Measurements from ENCODE around the gene ZNF860.
"Not testable (repeated sequence)": the region's sequence is repeated elsewhere in the genome, so short reads cannot be mapped to it uniquely, and the experiment has no call there.

ZNF860 gene

GRCh38 chr3:32000877-32001276, 19.3 kb downstream of the ZNF860 start:
- H3K36me3 Mint-ChIP-seq: peaks cover 34% of the 10 kb centered on the region
- H3K27ac Mint-ChIP-seq: peak overlapping the region; percentile 95
- no peak for ATAC-seq
- no peak overlapping the region for H3K4me3 Mint-ChIP-seq
- no peaks in the 10 kb centered on the region for H3K27me3 Mint-ChIP-seq
- H3K9me3 Mint-ChIP-seq: no peaks in the 10 kb centered on the region
- H3K4me1 Mint-ChIP-seq: peaks cover 68% of the 10 kb centered on the region

DNA sequence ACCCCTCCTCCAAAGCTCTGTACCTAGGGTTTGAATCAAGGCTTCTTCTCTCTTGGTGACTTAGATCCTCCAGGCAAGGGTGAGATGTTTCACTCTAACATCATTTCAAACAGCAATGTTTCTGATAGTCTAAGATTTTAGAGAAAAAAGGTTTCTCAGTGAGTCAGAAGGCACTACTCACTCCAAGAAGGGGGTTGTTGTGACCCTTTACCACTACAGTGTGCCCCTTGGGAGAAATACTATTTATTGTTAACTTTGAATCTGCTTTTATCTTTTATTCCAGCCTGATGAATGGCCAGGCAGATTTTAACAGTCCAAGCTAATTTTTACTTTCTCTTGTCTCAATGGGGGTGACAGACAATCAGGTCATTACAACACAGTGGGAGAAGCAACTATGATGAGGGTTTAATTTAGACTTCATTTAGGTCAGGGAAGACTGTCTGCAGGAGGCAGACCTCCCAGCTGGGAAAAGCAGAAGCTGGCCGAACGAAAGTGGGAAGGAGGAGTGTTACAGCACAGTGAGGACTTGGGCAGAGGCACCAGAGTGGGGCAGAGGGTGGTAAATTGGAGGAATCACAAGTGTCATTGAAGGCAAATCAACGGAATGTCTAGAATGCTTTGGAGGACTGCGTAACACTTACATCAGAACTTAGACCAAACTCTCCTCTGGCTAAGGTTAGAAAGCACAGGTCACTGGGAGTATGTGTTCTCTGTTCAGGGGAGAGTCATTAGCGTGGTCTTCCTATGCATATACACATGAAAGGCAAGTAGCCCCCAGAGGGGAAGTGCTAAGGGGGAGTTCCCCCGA, 21.2 kb downstream of the ZNF860 start:
- peaks cover 9% of the 10 kb centered on the region for H3K9me3 Mint-ChIP-seq
- H3K27me3 Mint-ChIP-seq: no peaks in the 10 kb centered on the region
- peak overlapping the region; percentile 71 for H3K27ac Mint-ChIP-seq
- H3K4me1 Mint-ChIP-seq: peaks cover 66% of the 10 kb centered on the region
- ATAC-seq: no peak
- H3K4me3 Mint-ChIP-seq: no peak overlapping the region
- H3K36me3 Mint-ChIP-seq: peaks cover 41% of the 10 kb centered on the region

- Mint-ChIP-seq H3K4me3 (no peak overlapping the region), H3K4me1 (peaks cover 64% of the 10 kb centered on the region), H3K27ac (peak overlapping the region; percentile 71), H3K9me3 (peaks cover 9% of the 10 kb centered on the region), H3K36me3 (peaks cover 39% of the 10 kb centered on the region), H3K27me3 (no peaks in the 10 kb centered on the region)
- ATAC-seq: no peak
Observed at GRCh38 chr3:32003380-32003779, 21.8 kb downstream of the ZNF860 start.

GRCh38 chr3:32004113-32004765, 22.7 kb downstream of the ZNF860 start:
- Mint-ChIP-seq H3K9me3 (peaks cover 9% of the 10 kb centered on the region), H3K4me3 (no peak overlapping the region), H3K27me3 (no peaks in the 10 kb centered on the region), H3K4me1 (peaks cover 55% of the 10 kb centered on the region), H3K36me3 (peaks cover 35% of the 10 kb centered on the region), H3K27ac (peak overlapping the region; percentile 71)
- ATAC-seq: no peak

GRCh38 chr3:32009101-32009500, 27.6 kb downstream of the ZNF860 start:
- no peak overlapping the region for H3K27ac Mint-ChIP-seq
- no peak overlapping the region for H3K4me3 Mint-ChIP-seq
- peaks cover 21% of the 10 kb centered on the region for H3K9me3 Mint-ChIP-seq
- peaks cover 25% of the 10 kb centered on the region for H3K4me1 Mint-ChIP-seq
- ATAC-seq: no peak
- peaks cover 36% of the 10 kb centered on the region for H3K36me3 Mint-ChIP-seq
- H3K27me3 Mint-ChIP-seq: no peaks in the 10 kb centered on the region

DNA sequence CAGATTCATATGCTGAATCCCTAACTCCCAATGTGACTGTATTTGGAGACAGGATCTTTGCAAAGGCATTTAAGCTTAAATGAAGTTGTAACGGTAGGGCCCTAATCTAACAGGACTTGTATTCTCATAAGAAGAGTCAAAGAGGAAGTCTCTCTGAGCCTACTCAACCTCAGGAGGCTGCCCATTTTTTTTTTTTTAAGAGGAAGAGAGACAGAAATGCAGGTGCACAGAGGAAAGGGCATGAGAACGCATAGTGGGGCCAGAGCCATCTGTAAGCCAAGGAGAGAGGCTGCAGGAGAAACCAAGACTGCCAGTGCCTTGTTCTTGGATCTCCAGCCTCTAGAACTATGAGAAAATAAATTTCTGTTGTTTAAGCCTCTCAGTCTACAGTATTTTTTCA, 28.4 kb downstream of the ZNF860 start:
- peak; percentile 95 for ATAC-seq
- H3K36me3 Mint-ChIP-seq: peaks cover 31% of the 10 kb centered on the region
- H3K4me1 Mint-ChIP-seq: peaks cover 20% of the 10 kb centered on the region
- H3K4me3 Mint-ChIP-seq: peak overlapping the region; percentile 3
- peaks cover 21% of the 10 kb centered on the region for H3K9me3 Mint-ChIP-seq
- no peaks in the 10 kb centered on the region for H3K27me3 Mint-ChIP-seq
- peak overlapping the region; percentile 71 for H3K27ac Mint-ChIP-seq

DNA sequence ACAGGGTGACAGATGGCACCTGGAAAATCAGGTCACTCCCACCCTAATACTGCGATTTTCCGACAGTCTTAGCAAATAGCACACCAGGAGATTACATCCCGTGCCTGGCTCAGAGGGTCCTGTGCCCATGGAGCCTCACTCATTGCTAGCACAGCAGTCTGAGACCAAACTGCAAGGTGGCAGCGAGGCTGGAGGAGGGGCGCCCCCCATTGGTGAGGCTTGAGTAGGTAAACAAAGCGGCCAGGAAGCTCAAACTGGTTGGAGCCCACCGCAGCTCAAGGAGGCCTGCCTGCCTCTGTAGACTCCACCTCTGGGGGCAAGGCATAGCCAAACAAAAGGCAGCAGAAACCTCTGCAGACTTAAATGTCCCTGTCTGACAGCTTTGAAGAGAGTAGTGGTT, 29.1 kb downstream of the ZNF860 start:
- Mint-ChIP-seq H3K36me3 (peaks cover 25% of the 10 kb centered on the region), H3K4me1 (peaks cover 14% of the 10 kb centered on the region), H3K9me3 (peaks cover 21% of the 10 kb centered on the region)
- ATAC-seq, H3K27me3 Mint-ChIP-seq, H3K27ac Mint-ChIP-seq, H3K4me3 Mint-ChIP-seq: not testable (repeated sequence)

DNA sequence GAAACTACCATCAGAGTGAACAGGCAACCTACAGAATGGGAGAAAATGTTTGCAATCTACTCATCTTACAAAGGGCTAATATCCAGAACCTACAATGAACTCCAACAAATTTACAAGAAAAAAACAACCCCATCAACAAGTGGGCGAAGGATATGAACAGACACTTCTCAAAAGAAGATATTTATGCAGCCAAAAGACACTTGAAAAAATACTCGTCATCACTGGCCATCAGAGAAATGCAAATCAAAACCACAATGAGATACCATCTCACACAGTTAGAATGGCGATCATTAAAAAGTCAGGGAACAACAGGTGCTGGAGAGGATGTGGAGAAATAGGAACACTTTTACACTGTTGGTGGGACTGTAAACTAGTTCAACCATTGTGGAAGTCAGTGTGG, 34.1 kb downstream of the ZNF860 start:
- H3K27me3 Mint-ChIP-seq, H3K27ac Mint-ChIP-seq, H3K9me3 Mint-ChIP-seq, H3K4me3 Mint-ChIP-seq, H3K36me3 Mint-ChIP-seq, ATAC-seq: not testable (repeated sequence)
- peaks cover 13% of the 10 kb centered on the region for H3K4me1 Mint-ChIP-seq

DNA sequence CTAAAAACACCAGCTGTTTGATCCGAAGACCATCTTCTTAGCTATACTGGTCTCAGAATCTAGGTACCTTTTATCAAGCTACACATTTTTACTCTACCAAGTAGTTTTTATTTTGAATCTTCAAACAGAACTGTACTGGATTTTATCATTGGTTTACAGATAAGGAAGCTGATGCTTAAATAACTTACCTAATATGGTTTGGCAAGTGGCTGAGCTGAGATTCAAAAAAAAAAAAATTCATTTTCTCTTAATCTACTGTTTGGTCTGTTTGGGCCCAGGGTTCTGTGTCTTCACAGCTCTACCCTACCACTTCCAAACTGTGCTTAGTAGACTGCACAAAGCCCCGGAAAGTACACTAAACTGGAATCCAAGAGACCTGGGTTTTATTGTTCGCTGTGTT, 35.7 kb downstream of the ZNF860 start:
- ATAC-seq: no peak
- H3K27ac Mint-ChIP-seq: no peak overlapping the region
- peaks cover 8% of the 10 kb centered on the region for H3K9me3 Mint-ChIP-seq

DNA sequence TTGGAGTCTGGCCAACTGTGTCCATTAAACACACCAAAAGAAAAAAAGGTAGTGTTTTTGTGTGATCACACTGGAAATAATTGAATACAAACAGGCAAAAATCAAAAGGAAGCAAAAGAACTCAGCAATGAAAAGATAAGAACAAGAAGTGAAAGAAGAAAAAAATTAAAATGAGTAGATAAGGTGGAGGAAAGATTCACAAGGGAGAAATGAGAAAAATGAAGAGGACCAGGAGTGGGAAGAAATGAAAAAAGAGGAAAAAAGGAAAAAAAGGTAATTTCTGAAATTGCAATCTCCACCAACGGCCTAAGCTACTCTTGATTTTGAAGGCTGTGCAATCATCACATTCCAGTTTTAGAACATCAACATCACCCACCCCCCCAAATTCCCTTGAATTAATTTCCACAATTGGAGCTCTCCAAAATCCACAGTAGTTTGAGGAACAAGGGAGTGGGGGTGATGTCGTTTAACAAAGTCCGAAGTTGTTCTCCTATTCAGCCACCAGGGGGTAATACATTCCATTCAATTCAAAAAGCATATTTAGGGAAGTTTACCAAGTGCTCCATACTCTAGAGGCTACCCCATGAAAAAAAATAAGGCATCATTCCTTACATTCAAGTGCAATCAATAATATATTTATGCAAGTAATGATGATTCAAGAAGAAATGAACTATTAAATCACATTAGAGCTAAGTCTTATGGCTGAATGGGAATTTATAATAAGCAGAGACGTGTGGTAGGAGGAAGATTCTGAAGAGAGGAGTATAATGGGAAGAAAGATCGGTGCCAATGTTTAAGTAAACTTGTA, 37.4 kb downstream of the ZNF860 start:
- Mint-ChIP-seq H3K4me3 (no peak overlapping the region), H3K4me1 (peaks cover 13% of the 10 kb centered on the region), H3K27ac (peak overlapping the region; percentile 41), H3K27me3 (no peaks in the 10 kb centered on the region), H3K9me3 (no peaks in the 10 kb centered on the region), H3K36me3 (no peaks in the 10 kb centered on the region)
- ATAC-seq: no peak

More for the DNA sequence above, 35.7 kb downstream of the ZNF860 start:
- Mint-ChIP-seq H3K4me3 (no peak overlapping the region), H3K27me3 (no peaks in the 10 kb centered on the region), H3K4me1 (peaks cover 13% of the 10 kb centered on the region), H3K36me3 (peaks cover 6% of the 10 kb centered on the region)

DNA sequence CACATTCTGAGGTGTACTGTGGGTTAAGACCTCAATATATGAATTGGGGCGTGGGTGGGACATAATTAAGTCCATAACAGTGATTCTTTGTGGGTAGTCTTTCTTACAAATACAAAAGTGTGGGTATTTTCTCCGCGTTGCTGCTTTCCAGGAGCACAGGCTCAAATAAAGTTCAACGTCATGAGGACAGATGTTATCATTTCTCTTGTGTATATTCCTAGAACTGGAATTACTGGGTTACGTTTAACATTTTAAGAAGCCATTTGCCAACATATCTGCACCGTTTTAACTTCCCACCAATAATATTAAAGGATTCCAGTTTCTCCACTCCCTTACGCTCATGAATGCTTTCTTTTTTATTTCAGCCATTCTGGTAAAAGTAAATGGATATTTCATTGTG, 39.6 kb downstream of the ZNF860 start:
- H3K9me3 Mint-ChIP-seq: no peaks in the 10 kb centered on the region
- H3K27ac Mint-ChIP-seq: no peak overlapping the region
- H3K27me3 Mint-ChIP-seq: no peaks in the 10 kb centered on the region
- H3K4me1 Mint-ChIP-seq: peaks cover 21% of the 10 kb centered on the region
- ATAC-seq: no peak
- no peak overlapping the region for H3K4me3 Mint-ChIP-seq
- no peaks in the 10 kb centered on the region for H3K36me3 Mint-ChIP-seq

DNA sequence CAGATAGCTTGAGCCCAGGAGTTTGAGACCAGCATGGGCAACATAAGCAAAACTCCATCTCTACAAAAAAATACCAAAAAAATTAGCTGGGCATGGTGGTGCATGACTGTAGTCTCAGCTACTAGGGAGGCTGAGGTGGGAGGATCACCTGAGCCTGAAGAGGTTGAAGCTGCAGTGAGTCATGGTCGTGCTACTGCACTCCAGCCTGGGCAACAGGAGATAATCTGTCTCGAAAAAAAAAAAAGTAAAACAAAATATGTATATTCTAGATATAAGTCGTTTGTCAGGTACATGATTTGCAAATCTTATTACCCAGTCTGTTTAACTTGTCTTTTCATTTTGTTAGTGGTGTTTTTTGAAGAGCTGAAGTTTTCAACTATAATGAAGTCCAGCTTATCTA, 40.2 kb downstream of the ZNF860 start:
- ATAC-seq: no peak
- no peak overlapping the region for H3K4me3 Mint-ChIP-seq
- H3K36me3 Mint-ChIP-seq: no peaks in the 10 kb centered on the region
- H3K27ac Mint-ChIP-seq: no peak overlapping the region
- no peaks in the 10 kb centered on the region for H3K9me3 Mint-ChIP-seq
- no peaks in the 10 kb centered on the region for H3K27me3 Mint-ChIP-seq
- peaks cover 27% of the 10 kb centered on the region for H3K4me1 Mint-ChIP-seq

DNA sequence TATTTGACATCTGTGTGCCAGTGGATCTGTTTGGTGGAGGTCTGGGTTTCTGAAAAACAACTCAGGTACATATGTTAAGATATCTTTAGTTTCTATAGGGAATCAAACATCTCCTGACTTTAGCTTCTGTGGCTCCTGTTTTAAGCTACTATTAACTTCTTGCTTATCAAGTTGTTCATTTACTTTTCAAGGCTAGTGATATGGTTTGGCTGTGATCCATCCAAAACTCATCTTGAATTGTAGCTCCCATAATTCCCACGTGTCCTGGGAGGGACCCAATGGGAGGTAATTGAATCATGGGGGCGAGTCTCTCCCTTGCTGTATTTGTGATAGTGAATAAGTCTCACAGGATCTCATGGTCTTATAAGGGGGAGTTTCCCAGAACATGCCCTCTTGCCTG, 41.4 kb downstream of the ZNF860 start:
- H3K4me3 Mint-ChIP-seq: no peak overlapping the region
- H3K27ac Mint-ChIP-seq: no peak overlapping the region
- no peaks in the 10 kb centered on the region for H3K27me3 Mint-ChIP-seq
- H3K36me3 Mint-ChIP-seq: no peaks in the 10 kb centered on the region
- no peaks in the 10 kb centered on the region for H3K9me3 Mint-ChIP-seq
- H3K4me1 Mint-ChIP-seq: peaks cover 33% of the 10 kb centered on the region
- no peak for ATAC-seq

DNA sequence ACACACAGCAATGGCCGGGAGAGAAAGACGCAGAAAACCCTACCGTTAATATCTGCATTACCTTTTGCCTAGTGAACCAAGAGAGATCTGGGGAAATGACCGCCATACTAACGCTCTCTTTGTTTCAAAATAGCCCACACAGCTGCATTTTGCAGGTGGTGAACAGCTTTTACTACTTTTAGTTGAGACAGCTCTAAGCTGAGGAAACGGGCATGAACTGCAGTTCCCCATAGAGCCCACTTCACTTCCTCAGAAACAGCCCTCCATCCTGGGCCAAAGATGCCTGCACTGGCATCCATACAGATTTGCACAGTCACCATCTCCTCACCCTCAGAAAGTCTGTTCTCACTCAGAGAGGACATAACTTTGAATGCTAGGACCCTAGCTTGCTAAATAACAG, 45.0 kb downstream of the ZNF860 start:
- H3K4me3 Mint-ChIP-seq: peak overlapping the region; percentile 36
- peaks cover 20% of the 10 kb centered on the region for H3K4me1 Mint-ChIP-seq
- no peaks in the 10 kb centered on the region for H3K27me3 Mint-ChIP-seq
- H3K27ac Mint-ChIP-seq: peak overlapping the region; percentile 80
- ATAC-seq: peak; percentile 83
- H3K36me3 Mint-ChIP-seq: no peaks in the 10 kb centered on the region
- no peaks in the 10 kb centered on the region for H3K9me3 Mint-ChIP-seq

GRCh38 chr3:32037932-32038267, 56.4 kb downstream of the ZNF860 start:
- peaks cover 8% of the 10 kb centered on the region for H3K4me1 Mint-ChIP-seq
- H3K4me3 Mint-ChIP-seq: no peak overlapping the region
- H3K36me3 Mint-ChIP-seq: peaks cover 6% of the 10 kb centered on the region
- H3K9me3 Mint-ChIP-seq: peaks cover 5% of the 10 kb centered on the region
- ATAC-seq: no peak
- H3K27ac Mint-ChIP-seq: no peak overlapping the region
- H3K27me3 Mint-ChIP-seq: no peaks in the 10 kb centered on the region

All from stimulated activated memory B cell treated with anti-CD40 and anti-IgM and Interleukin-4, amounts not matched to agents 10 μg/mL and 1 μg/mL and 100 μg/mL, for 72 hours (primary cell).